Progenitor cell of endocrine pancreas (in vitro differentiated cells): ENCODE data around the gene PRSS12. TPM values are rescaled to one million over a fixed set of nuclear protein-coding genes. Genes with fewer than 3 reads are reported as not detected.

Experiments used
- DNase-seq: peaks from one replicate; pipeline ENCODE4 v3.0.0; 2021; ENCODE audit warnings: low spot score; ENCODE audit not compliant: unreplicated experiment
- H3K27ac Mint-ChIP-seq: 2 replicates; pipeline ENCODE4 v1.8.0; 2021; ENCODE audit warnings: mild to moderate bottlenecking, moderate library complexity, mixed read lengths
- H3K27me3 Mint-ChIP-seq: 2 replicates; pipeline ENCODE4 v1.8.0; 2021; ENCODE audit warnings: mixed read lengths
- H3K36me3 Mint-ChIP-seq: 2 replicates; pipeline ENCODE4 v1.8.0; 2022; ENCODE audit warnings: mixed read lengths; ENCODE audit not compliant: insufficient read depth
- H3K4me1 Mint-ChIP-seq: 2 replicates; pipeline ENCODE4 v1.8.0; 2021; ENCODE audit warnings: low read depth, mixed read lengths
- H3K4me3 Mint-ChIP-seq: 2 replicates; pipeline ENCODE4 v1.8.0; 2021; ENCODE audit warnings: low read depth, mild to moderate bottlenecking, moderate library complexity, mixed read lengths
- H3K9me3 Mint-ChIP-seq: 2 replicates; pipeline ENCODE4 v1.8.0; 2021; ENCODE audit warnings: low read depth, mixed read lengths
- total RNA-seq: library from RNA; stranded (reverse); gene quantifications from 2 replicates; pipeline ENCODE4 v1.2.1, GENCODE V29; 2021
- TF ChIP-seq, protein P1 (sequence below): fragments of 200-600 bp; sonication (generic); IDR thresholded peaks from one replicate; pipeline ENCODE4 v1.5.0; 2021; ENCODE audit warnings: antibody characterized with exemption, mild to moderate bottlenecking; ENCODE audit not compliant: unreplicated experiment

Gene PRSS12
- total RNA-seq, 1 donor from 2014 or later: 3.4 TPM

DNA sequence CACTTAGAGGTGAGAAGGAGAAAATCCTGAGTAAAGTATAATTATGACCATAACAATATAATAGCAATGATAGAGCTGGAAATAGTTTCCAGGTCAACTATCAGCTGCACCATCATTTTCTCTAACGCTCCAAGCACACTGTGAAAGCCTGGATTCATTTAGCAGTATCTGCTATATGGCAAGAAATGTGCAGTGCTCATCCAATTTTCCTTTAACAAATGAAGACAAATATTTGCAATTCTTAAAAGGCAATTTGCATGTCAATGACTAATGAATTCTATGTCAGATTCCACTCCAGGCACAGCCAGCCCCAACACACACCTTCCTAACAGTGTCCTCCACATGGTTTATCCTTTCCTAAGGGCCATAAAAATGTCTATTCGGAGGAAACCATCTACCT is 12.7 kb downstream of the PRSS12 start:
- Mint-ChIP-seq H3K4me3 (no peak overlapping the region), H3K36me3 (no peaks in the 10 kb centered on the region), H3K4me1 (peaks cover 4% of the 10 kb centered on the region), H3K27me3 (no peaks in the 10 kb centered on the region), H3K9me3 (no peaks in the 10 kb centered on the region), H3K27ac (no peak overlapping the region)
- TF ChIP-seq, protein P1, sequence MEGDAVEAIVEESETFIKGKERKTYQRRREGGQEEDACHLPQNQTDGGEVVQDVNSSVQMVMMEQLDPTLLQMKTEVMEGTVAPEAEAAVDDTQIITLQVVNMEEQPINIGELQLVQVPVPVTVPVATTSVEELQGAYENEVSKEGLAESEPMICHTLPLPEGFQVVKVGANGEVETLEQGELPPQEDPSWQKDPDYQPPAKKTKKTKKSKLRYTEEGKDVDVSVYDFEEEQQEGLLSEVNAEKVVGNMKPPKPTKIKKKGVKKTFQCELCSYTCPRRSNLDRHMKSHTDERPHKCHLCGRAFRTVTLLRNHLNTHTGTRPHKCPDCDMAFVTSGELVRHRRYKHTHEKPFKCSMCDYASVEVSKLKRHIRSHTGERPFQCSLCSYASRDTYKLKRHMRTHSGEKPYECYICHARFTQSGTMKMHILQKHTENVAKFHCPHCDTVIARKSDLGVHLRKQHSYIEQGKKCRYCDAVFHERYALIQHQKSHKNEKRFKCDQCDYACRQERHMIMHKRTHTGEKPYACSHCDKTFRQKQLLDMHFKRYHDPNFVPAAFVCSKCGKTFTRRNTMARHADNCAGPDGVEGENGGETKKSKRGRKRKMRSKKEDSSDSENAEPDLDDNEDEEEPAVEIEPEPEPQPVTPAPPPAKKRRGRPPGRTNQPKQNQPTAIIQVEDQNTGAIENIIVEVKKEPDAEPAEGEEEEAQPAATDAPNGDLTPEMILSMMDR: no peak
- no peak for DNase-seq

DNA sequence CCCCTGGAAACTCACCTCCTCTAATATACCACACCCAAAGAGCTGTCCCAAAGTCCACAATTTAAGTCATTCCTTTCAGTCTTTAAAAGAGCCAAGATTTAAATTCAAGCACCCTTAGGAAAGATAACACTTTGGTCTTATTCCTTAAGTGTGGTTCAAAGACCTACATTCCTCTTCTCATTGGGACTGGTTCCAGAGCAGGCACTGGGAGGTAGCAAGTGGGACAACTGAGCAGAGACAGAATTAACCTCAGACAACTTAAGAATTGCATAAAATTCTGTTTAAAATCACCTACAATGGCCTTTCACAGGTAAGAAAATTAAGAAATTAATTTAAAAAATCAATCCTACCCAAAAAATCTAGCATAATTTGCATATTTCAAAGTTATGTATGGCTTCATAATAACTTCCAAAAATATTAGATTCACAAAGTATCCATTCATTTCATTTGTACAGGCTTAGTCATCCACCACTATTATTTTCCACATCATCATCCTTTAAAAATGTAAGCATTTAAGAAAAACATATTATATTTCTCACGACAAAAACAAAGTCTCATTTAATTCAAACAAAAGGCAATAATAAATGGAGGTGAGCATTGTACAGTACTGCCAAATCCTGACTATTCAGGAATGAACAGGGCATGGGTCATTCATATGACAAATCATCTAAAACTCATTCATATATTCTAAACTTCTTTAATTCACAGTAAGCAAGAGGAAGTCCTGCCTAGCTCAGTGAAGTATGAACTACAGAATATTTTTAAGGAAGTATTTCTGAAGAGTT is 13.6 kb downstream of the PRSS12 start:
- peaks cover 3% of the 10 kb centered on the region for H3K4me1 Mint-ChIP-seq
- DNase-seq: no peak
- H3K9me3 Mint-ChIP-seq: no peaks in the 10 kb centered on the region
- no peaks in the 10 kb centered on the region for H3K27me3 Mint-ChIP-seq
- no peak overlapping the region for H3K4me3 Mint-ChIP-seq
- H3K27ac Mint-ChIP-seq: no peak overlapping the region
- TF ChIP-seq, protein P1: no peak
- no peaks in the 10 kb centered on the region for H3K36me3 Mint-ChIP-seq

DNA sequence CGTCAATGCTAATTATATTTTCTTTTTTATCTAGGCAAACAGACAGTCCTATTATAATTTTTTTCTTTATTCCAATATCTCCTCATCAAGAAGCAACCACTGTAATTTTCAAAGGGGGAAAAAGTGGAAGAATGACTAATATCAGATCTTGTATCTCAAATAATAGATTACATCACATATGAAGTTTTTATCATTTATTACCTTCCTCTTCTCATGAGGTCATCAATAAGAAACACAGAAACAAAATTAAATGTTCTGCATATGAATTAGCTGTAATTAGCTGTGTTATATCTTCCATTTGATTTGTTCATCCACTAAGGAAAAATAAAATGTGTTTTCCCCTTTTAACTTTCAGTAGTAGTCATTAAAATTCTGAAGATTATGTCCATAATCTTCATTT is 14.3 kb downstream of the PRSS12 start:
- no peak for DNase-seq
- Mint-ChIP-seq H3K27me3 (no peaks in the 10 kb centered on the region), H3K4me3 (no peak overlapping the region), H3K4me1 (peaks cover 3% of the 10 kb centered on the region), H3K36me3 (no peaks in the 10 kb centered on the region), H3K9me3 (no peaks in the 10 kb centered on the region), H3K27ac (no peak overlapping the region)
- TF ChIP-seq, protein P1: no peak

DNA sequence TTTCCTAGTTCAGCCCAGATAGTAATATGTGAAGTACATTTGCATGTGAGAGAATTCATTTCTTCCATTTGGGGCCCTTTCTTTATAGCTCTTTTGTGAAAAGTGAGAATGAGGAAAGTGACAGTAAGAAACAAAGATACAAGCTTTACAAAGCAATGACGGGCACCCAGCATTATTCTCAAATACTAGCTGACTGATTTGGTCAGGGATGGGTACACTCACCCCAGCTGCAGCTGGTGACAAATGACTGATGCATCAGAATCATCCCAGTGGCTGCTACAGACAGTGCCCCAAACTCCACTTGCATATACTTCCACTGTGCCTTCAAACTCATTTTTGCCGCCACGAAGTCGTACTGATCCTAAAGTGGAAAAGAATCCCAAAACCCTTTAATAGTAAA is 14.8 kb downstream of the PRSS12 start:
- H3K9me3 Mint-ChIP-seq: no peaks in the 10 kb centered on the region
- H3K27me3 Mint-ChIP-seq: no peaks in the 10 kb centered on the region
- no peak for DNase-seq
- no peak overlapping the region for H3K27ac Mint-ChIP-seq
- H3K36me3 Mint-ChIP-seq: no peaks in the 10 kb centered on the region
- H3K4me3 Mint-ChIP-seq: no peak overlapping the region
- TF ChIP-seq, protein P1: no peak
- H3K4me1 Mint-ChIP-seq: peaks cover 3% of the 10 kb centered on the region

DNA sequence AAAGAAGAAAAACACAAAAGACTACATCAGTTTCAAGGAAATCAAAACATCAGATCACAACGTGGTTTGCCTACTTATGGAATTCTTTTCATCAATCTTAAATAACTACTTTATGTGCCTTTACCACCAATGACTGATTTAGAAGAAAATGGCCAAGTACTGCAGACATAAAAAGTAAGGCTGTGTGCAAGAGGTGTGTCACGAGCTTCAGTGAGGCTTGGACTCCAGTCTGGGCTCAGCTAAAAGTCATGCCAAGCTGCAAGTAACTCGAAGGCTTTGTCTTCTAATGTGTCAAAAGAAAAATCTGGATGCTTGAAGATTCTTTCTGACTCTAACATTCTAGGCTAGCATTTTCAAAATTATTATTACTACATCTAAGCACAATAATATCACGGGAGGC is 17.0 kb downstream of the PRSS12 start:
- Mint-ChIP-seq H3K4me1 (peaks cover 3% of the 10 kb centered on the region), H3K9me3 (no peaks in the 10 kb centered on the region), H3K27ac (no peak overlapping the region), H3K36me3 (no peaks in the 10 kb centered on the region), H3K27me3 (no peaks in the 10 kb centered on the region), H3K4me3 (no peak overlapping the region)
- TF ChIP-seq, protein P1: no peak
- DNase-seq: no peak
